Jurkat, Clone E6-1 (cell line): Measurements from ENCODE around the gene IL36B. TPM values are rescaled to one million over a fixed set of nuclear protein-coding genes. Genes with fewer than 3 reads are reported as not detected.
"Not testable (repeated sequence)": the region's sequence is repeated elsewhere in the genome, so short reads cannot be mapped to it uniquely, and the experiment has no call there.

ENCODE experiments used
- DNase-seq: peaks from one replicate; pipeline ENCODE4 v3.0.0-alpha.2; 2011; ENCODE audit warnings: low read depth, low spot score
- H3K4me3 ChIP-seq: 2 replicates; pipeline ENCODE4 v1.5.1; 2011; ENCODE audit warnings: mild to moderate bottlenecking, low read length, control low read depth, moderate library complexity
- polyA plus RNA-seq: library from polyadenylated mRNA; unstranded; fragments of >200 nt; gene quantifications from one replicate; pipeline ENCODE4 v1.2.1, GENCODE V29; 2012; ENCODE audit warnings: missing spikeins; ENCODE audit not compliant: insufficient read length, insufficient read depth

IL36B gene
- not detected for polyA plus RNA-seq

DNA sequence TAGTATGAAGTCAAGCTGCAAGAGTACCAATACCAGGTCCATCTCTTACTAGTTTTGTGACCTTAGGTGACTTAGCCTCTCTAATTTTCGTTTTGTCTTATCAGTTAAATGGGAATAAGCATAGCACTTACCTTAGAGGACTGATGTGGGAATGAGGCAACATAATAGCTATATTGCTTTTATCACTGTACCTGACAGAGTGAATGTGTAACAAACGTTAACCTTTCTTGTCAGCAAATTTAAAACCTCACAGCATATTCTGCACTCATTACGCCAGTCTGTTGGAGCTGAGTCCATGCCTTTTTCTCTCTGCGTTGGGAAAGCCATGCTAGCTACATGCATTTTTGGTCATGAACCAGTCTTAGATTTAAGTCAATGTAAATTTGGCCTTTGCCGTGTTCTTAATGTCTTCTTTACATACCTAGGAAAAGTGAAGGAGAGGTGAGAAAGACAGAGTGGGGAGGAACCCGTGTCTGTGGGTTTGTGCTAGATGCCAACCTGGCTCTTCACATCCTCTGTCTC, at the start of gene IL36B:
IL36B (minus strand) TSS at position 472 of the 522 bp plus-strand sequence.
- H3K4me3 ChIP-seq: no peak within 1 kb of the TSS

GRCh38 chr2:113102133-113102532, 49.5 kb upstream of the IL36B start:
- no peak for DNase-seq
- H3K4me3 ChIP-seq: no peak overlapping the region

More for the DNA sequence above, at the start of gene IL36B:
- no peak for DNase-seq

GRCh38 chr2:113098532-113098931, 45.9 kb upstream of the IL36B start:
- no peak for DNase-seq
- H3K4me3 ChIP-seq: no peak overlapping the region

GRCh38 chr2:113098041-113098440, 45.4 kb upstream of the IL36B start:
- no peak overlapping the region for H3K4me3 ChIP-seq

GRCh38 chr2:113096842-113097618, 44.4 kb upstream of the IL36B start:
- not testable (repeated sequence) for DNase-seq, H3K4me3 ChIP-seq

More at GRCh38 chr2:113098041-113098440, 45.4 kb upstream of the IL36B start:
- no peak for DNase-seq

DNA sequence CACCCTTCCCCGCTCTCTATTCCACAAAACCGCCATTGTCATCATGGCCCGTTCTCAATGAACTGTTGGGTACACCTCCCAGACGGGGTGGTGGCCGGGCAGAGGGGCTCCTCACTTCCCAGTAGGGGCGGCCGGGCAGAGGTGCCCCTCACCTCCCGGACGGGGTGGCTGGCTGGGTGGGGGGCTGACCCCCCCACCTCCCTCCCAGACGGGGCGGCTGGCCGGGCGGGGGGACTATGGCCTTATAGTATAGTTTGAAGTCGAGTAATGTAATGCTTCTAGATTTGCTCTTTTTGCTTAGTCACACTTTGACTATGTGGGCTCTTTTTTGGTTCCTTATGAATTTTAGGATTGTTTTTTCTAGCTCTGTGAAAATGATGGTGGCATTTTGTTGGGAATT, 43.6 kb upstream of the IL36B start:
- not testable (repeated sequence) for DNase-seq, H3K4me3 ChIP-seq

DNA sequence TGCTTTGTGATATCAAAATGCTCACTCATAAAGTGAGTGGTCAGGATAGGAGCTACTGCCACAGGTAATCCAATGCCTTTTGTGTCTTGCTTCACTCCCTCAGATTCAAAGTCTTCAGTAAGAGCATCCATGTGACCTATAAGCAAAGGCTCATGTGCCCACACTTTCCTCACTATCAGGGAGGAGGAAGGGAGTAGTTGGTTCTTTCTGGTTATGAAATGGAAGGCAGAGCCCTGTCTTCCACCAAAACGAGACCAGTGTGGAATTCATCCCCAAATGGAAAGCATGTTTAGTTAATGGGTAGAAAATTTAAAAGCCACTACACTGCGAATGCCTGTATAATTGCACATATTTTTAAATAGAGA, 40.9 kb upstream of the IL36B start:
- no peak for DNase-seq
- no peak overlapping the region for H3K4me3 ChIP-seq

- DNase-seq: no peak
- H3K4me3 ChIP-seq: no peak overlapping the region
Measured at GRCh38 chr2:113092864-113093612, 40.4 kb upstream of the IL36B start.

DNA sequence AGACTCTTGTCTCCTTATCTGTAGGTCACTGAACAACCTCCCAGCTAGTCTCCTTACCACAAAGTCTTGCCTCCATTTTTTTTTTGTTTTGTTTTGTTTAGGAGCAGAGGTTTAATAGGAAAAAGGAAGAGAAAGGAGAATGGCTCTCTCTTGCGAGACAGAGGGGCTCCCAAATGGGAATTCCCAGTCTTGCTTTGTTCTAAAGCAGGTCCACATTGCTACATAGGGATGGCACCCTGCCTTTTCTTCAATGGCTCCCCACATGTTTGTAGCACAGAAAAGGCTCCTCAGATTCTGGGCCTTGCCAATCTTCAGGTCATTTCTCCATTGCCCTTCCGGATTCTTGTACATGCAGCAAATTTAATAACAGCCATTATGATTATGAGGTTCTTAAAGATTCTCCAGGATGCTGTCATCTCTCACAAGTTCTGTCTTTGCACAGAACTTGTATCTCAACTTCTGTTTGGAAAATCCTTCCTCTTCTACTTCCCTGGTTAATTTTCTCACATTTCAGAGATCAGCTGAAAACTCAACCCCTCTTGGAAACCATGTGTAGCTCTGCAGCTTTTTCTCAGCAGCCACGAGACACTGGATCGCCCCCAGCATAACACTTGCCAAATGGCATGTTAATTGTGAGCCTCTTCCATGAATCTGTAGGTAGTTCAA, 38.7 kb upstream of the IL36B start:
- no peak for DNase-seq
- no peak overlapping the region for H3K4me3 ChIP-seq

DNA sequence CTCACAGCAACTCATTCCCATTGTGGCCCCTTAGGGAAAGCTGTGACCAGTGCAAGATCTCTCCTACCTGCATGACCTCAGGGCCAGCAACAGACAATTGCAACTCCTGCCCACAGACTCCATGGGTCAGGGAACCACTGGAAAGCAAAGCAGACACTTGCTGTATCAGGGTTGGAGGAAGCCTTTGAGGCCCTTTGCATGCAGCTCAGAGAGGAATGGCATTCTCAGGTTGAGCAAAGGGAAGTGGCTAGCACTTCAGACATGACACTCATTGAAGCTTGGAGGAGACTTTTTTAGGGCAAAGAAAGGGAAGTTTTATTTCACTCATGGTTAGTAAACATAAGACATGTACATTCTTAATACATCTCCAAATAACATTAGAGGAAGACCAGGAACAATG, 37.2 kb upstream of the IL36B start:
- H3K4me3 ChIP-seq: no peak overlapping the region
- DNase-seq: no peak

DNA sequence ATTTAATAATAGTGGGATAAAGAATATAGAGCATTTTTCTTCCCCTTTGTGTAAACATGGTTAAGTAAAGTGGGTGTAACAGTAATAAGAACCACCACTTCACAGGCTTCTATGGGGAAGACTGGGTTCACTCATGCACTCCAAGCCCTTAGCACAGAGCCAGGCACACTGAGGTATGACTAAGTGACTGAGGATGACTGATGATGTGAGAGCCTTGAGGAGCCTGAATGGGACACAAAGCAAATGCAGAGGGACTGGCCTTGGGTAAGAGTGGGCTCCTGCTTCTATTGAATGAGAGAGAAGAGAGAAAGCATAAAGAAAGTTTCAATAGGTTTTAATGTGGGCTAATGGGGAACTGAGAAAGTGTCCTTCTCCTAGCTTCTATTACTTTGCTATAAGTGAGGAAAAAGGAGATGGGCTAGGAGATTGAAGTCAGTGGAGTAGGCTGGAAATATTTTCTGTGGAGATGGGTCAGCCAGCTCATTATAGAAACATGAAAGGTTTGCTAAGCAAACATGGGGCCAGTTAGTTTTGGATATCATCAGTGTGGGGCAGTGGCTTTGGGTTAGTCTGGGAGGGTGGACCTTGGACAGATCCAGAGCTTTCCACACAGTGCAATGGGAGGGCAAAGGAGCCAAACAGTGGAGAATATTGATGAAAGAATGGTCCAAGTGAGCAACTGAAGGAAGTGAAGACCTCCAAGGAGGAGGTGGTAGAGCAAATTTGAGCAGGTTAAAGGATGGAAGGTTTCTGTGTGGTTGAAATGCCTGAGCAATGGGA, 35.7 kb upstream of the IL36B start:
- no peak for DNase-seq
- H3K4me3 ChIP-seq: no peak overlapping the region

DNA sequence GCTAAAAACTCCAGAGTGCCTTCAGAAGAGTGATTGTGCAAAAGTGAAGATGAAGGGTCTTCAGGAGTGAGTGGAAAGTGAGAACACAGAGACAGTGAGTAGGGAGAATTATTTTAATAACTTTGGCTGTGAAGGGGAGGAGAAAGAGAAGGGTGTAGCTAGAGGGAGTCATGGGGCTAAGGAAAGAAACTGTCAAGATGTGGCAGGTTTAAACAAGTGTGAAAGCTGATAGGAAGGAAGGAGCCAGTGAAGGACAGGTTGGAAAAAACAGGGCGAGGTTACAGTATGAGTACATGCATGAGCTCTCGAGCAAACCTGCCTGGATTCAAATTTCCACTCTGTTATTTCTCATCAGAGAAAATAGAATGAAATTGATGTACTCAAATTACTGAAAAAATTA, 32.9 kb upstream of the IL36B start:
- H3K4me3 ChIP-seq: no peak overlapping the region
- DNase-seq: no peak

GRCh38 chr2:113084249-113085000, 31.8 kb upstream of the IL36B start:
- DNase-seq: peak; percentile 9
- no peak overlapping the region for H3K4me3 ChIP-seq

DNA sequence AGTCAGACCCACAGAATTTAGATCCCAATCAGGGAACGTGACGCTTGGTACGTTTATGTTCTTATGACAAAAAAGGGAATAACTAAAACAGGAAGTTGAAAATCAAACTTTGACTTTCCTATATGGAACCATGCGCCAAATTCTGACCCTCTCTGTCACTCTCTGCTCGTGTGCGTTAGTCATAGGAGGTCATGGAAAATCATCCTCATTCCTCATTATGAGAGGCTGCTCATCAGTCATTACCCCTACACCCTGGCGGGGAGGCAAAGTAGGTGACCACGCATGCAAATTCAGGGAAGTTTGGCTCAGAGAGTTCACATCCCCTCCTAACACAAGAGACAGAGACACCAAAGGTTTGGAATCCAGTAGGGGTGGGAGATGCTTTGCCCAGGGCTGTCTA, 30.6 kb upstream of the IL36B start:
- DNase-seq: no peak
- no peak overlapping the region for H3K4me3 ChIP-seq

DNA sequence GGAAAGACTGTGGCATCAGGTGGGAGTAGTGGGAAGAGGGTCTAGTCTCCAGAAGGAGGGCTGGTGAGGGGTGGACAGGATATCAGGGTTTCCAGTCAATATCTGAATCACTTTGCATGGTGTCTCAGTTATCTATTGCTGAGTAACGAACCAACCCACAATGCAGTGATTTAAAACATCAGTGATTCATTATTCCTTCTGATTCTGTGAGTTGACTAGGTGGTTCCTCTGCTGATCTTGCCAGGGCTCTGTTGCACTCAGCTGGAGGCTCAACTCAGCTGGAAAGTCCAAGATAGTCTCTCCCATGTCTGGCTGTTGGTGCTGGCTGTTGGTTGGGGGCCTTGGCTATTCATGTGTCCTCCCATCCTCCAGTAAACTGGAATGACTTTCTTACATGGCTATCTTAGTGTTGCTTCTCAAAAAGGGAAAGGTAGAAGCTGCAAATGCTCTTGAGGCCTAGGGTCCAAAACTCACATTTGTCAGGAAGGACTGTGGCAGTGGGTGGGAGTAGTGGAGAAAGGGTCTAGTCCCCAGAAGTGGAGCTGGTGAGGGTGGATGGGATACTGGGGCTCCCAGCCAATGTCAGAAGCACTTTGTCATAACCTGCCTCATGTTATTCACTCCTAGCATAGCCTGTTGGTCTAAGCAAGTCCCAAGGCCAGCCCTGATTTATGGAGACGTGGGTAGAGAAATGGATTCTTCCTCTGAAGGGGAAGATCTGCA, 29.0 kb upstream of the IL36B start:
- H3K4me3 ChIP-seq: no peak overlapping the region
- no peak for DNase-seq

DNA sequence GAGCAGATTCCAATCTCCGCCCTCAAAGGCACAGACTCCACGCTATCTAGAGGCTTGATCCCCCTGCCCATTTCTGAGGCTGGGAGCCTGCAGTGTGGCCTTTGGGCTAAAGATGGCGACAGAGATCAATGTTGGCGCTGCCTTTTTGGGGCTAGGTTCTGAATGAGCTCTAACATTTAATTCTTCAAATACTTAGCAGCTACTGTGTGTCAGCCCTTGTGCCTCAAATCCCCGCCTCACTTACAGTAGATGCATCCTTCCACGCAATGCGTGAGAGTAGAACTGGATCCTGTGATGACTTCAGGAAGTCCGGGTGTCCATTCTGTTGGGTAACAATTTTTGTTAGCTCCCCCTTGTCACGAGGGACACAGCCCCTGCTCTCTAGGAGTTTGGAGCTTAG, 27.5 kb upstream of the IL36B start:
- no peak overlapping the region for H3K4me3 ChIP-seq
- no peak for DNase-seq

DNA sequence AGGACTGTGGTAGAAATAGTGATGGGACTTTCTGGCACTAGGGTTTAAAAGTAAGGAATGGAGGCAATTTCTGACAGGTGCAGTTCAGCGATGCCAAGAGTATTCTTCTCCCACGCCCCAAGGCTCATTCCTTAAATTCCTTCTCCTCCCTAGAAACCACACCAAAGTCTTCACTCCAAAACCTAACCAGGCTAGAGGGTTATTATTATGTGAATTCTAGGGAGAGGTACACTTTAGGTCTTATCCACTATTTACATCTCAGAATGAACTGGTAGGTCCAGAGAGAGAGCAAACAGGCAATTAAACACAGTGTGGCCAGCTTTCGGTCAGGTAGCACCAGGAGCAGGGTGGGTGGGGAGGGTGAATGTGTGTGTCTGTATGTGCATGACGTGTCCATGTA, 26.5 kb upstream of the IL36B start:
- no peak for DNase-seq
- no peak overlapping the region for H3K4me3 ChIP-seq

GRCh38 chr2:113078350-113078839, 25.7 kb upstream of the IL36B start:
- H3K4me3 ChIP-seq: no peak overlapping the region
- no peak for DNase-seq
